HG02623 (cell line): ENCODE results near the gene CAMSAP1.

Source experiments
- ATAC-seq: cut with Tn5 transposase; IDR thresholded peaks from one replicate; pipeline ENCODE4 v1.9.1; 2021; ENCODE audit warnings: moderate library complexity; ENCODE audit not compliant: unreplicated experiment

CAMSAP1 gene

GRCh38 chr9:135939351-135940265 lies 32.3 kb upstream of the CAMSAP1 start:
- ATAC-seq, result no peak

GRCh38 chr9:135937521-135938489 lies 30.5 kb upstream of the CAMSAP1 start:
- ATAC-seq, result no peak

DNA sequence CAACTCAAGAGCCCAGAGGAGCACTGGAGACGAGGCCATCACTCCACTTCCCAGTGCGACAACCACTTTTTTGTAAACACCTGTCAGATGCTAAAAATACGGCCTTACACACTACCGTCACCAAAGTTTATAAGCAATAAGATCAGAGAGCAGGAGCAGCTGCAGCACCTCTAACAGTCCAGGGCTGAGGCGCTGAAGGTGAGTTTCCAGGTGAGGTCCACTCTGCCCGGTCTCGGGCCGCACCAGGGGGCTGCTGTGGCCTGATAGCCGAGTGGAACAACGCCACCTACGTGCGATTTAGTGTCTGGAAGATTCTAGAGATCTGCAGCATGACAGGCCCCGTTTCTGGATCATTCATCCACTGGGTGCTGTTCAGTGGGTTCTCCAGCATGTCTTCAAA lies 25.8 kb upstream of the CAMSAP1 start:
- no peak for ATAC-seq

DNA sequence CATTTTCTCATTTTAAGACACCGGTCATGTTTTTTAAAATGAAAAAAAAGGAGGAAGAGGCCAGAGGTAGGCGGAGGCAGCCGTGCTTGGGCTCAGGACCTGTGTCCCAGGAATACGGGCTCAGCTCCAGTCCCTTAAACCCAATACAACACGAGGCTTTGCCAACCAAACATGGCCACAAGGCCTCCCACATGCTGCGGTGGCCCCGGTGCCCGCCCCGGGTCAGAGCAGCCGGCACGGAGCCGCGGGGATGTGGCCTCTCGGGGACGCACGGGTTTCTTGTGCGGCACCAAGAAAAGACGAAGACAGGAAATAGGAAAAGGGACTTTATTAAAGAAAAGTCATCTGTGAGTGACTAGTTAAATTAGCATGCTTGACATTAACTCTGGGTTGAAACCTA lies 25.3 kb upstream of the CAMSAP1 start:
- no peak for ATAC-seq

- no peak for ATAC-seq
These were observed 24.0 kb upstream of the CAMSAP1 start for GRCh38 chr9:135931349-135931820.

DNA sequence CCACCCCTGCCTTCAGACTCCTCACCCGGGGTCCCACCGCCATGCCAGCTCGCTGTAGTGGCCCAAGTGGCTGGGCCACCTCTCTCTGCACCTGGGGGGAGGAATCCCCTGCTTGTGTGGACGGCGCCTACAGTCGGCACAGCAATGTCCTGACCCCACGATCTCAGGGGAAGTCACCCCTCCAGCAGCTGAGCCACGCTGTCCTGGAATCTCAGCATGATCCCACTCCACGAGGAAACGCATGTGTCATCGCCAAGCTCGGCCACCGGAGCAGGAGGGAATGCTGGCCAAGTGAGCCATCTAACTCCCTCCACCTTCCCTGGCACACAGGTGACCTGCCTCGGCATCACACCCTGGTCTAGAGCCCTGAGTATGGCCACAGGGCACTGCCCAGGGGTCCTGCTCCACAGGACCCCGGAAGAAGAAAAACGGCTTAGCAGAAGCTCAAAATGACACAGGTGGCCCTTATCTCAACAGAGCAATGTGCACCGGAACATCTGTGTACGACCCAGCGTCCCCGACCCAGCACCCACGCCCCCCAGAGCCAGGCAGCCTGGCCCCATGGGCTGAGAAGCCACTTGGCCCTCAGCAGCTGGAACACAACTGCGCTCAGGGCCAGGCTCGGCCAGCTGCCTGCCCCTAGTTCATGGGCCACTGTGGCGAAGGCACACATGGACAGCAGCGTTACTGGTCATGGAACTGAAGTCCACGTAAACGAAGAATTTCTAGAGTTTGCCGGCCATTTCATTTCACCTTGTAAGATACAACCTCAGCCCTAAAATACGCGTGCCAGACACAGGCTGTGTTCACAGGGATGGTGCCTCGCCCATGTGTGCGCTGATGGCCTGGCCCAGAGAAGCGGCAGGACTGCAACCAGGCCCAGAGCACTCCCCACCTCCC lies 23.4 kb upstream of the CAMSAP1 start:
- no peak for ATAC-seq

GRCh38 chr9:135929656-135930445 lies 22.5 kb upstream of the CAMSAP1 start:
- ATAC-seq, result no peak

- no peak for ATAC-seq
These were observed 21.6 kb upstream of the CAMSAP1 start for GRCh38 chr9:135928731-135929655.

DNA sequence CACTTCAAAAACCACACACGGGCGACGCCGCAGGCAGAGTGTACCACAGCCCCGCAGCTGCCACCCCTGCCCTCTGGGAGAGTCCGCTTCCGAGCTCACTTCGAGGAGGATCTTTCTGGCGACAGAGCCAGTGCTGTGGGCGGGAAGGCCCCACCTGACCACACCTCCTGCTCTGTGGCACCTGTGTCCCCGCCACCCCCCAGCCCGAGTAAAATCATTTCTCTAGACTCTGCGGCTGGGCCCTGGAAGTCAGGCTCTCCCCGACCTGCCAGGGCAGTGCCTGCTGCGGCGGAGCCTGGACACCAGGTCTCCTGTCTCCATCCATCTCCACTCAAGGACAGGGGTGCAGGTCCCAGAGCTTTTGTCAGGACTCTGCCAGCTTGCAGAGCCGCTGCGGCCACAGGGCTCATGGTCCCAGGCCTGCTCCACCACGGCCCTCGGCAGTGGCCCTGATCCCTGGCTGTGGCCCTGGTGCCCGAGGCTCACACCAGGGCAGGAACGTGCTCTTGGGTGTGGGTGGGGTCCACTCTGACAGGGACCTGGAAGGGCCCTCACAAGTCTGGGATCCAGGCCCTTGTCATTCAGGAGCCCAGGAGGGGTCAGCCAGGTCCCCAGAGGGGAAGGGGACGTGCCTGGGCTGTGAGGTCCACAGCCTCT lies 20.9 kb upstream of the CAMSAP1 start:
- ATAC-seq, result no peak

GRCh38 chr9:135927195-135928013 lies 20.1 kb upstream of the CAMSAP1 start:
- ATAC-seq, result no peak

GRCh38 chr9:135926402-135927194 lies 19.3 kb upstream of the CAMSAP1 start:
- ATAC-seq, result no peak

GRCh38 chr9:135925496-135926133 lies 18.3 kb upstream of the CAMSAP1 start:
- no peak for ATAC-seq

GRCh38 chr9:135924628-135925338 lies 17.4 kb upstream of the CAMSAP1 start:
- no peak for ATAC-seq

- no peak for ATAC-seq
These were observed 16.2 kb upstream of the CAMSAP1 start for GRCh38 chr9:135923508-135923907.

DNA sequence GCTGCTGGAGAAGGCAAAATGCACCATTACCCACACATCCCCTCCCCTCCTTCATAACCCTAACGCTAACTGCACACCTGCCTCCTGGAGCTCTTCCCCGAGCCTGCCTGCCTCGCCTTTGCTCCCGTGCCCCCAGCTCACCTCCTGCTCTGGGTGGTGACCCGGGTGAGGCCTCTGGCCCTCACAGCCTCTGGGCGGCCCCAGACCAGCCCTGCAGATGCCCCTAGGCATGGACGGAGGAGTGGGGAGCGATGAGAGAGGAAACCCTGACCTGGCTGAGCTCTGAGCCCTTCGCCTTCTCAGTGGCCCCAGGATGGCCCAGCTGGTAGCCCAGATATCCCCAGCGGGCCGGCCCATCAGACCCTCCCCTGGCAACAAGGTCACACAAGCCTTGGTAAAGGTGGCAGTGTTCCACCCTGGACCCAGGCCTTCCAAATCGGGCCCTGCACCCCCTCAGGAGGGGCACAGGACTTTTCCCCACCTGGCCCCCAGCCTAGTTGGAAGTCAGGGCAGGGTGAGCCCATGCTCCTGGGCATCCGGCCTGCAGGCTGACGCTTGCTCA lies 14.5 kb upstream of the CAMSAP1 start:
- no peak for ATAC-seq
